ENCODE data around the gene MAP2K5. TPM values are rescaled to one million over a fixed set of nuclear protein-coding genes. Genes with fewer than 3 reads are reported as not detected.

The MAP2K5 gene
- total and polyA plus RNA-seq, 4 donors, result 3.8 to 6.4 (median 5.6) TPM

DNA sequence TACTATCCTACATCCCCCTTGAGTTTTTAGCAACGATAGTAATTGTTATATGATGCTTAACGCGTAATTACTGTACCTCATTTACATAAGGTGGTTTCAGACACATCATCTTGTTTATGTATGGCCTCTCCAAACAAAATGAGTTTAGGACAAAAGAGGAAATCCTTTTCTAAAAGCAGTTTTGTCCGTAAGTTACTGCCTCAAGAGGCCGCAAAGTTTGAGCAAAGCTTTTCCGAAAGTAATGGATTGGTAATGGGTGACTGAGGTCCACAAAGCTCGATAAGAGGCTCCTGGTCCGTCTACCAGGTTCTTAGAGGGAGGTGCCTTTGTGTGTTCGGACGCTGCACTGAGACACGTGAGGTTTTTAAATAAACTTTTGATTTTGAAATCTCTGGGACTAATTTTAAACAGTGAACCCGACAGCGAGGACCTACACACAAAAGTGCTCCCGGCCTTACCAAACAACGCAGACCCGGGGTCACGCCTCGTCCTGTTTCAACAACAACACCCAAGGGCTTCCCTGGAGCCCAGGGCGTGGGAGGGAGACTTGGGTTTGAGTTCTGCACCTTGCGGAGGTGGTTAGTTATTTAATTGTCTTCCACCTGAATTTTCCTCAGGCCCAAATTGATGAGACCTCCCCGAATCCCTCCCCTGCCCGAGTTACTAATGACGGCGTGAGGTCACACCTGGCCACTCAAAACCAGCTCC is 22.0 kb upstream of the MAP2K5 start (continued):
- TF ChIP-seq, protein P1, sequence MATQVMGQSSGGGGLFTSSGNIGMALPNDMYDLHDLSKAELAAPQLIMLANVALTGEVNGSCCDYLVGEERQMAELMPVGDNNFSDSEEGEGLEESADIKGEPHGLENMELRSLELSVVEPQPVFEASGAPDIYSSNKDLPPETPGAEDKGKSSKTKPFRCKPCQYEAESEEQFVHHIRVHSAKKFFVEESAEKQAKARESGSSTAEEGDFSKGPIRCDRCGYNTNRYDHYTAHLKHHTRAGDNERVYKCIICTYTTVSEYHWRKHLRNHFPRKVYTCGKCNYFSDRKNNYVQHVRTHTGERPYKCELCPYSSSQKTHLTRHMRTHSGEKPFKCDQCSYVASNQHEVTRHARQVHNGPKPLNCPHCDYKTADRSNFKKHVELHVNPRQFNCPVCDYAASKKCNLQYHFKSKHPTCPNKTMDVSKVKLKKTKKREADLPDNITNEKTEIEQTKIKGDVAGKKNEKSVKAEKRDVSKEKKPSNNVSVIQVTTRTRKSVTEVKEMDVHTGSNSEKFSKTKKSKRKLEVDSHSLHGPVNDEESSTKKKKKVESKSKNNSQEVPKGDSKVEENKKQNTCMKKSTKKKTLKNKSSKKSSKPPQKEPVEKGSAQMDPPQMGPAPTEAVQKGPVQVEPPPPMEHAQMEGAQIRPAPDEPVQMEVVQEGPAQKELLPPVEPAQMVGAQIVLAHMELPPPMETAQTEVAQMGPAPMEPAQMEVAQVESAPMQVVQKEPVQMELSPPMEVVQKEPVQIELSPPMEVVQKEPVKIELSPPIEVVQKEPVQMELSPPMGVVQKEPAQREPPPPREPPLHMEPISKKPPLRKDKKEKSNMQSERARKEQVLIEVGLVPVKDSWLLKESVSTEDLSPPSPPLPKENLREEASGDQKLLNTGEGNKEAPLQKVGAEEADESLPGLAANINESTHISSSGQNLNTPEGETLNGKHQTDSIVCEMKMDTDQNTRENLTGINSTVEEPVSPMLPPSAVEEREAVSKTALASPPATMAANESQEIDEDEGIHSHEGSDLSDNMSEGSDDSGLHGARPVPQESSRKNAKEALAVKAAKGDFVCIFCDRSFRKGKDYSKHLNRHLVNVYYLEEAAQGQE (IDR thresholded peaks at IDR 0.05), result peak; percentile 78

DNA sequence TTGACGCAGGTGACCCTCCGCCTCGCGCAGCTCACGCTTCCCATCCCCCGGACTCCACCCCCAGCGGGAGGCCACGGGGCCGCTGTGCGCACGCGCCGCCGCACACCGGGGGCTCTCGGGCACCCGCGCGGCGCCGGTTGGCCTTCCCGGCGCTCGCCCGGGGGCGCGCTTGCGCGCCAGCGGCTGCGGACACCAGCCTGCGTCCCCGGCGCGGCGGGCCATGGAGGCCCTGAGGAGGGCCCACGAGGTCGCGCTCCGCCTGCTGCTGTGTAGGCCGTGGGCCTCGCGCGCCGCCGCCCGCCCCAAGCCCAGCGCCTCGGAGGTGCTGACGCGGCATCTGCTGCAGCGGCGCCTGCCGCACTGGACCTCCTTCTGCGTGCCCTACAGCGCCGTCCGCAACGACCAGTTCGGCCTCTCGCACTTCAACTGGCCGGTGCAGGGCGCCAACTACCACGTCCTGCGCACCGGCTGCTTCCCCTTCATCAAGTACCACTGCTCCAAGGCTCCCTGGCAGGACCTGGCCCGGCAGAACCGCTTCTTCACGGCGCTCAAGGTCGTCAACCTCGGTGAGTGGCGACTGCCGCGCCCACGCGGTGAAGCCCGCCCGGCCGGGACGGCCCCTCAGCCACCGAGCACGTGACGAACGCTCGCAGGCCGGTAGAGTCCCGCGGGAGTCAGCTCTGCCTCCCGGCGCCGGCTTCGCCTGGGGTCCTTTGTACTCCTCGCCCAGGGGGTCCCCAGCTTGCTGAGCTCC is 21.3 kb upstream of the MAP2K5 start, which contains the start of gene C15orf61:
Gene C15orf61, plus strand, starts transcription at position 103 of the 754 bp plus-strand sequence. Its CDS starts 118 bp downstream, at position 221.
- H3K27me3 ChIP-seq (ENCODE audit: control insufficient read depth in 4 of 4, insufficient read depth in 4 of 4, low read length in 3 of 4), result no peaks in the 10 kb centered on the region
- peak within 1 kb of the TSS; percentile 69 to 92 for H3K9ac ChIP-seq (ENCODE audit: low read depth in 1 of 2, low read length in 2 of 2)
- DNase-seq (ENCODE audit: low spot score), result peak; percentile 83
- peak; percentile 1 to 6 for TF ChIP-seq RXRA (IDR thresholded peaks at IDR 0.05)
- TF ChIP-seq FOXA2 (IDR thresholded peaks at IDR 0.05), result no peak
- TF ChIP-seq YY1 (IDR thresholded peaks at IDR 0.05), result peak; percentile 11
- no peak for TF ChIP-seq SP1 (IDR thresholded peaks at IDR 0.05)
- TF ChIP-seq RAD21 (IDR thresholded peaks at IDR 0.05), result peak; percentile 2 to 3
- peak within 1 kb of the TSS; percentile 59 to 94 (median 85) for H3K4me3 ChIP-seq (ENCODE audit: low read depth in 1 of 3, low read length in 3 of 3)
- peaks cover 0 to 5% (median 0%) of the 10 kb centered on the region in 4 donors for H3K36me3 ChIP-seq (ENCODE audit: control insufficient read depth in 4 of 4, insufficient read depth in 3 of 4, low read depth in 1 of 4, low read length in 3 of 4)
- H3K4me1 ChIP-seq (ENCODE audit: control insufficient read depth in 4 of 4, insufficient read depth in 4 of 4, low read length in 3 of 4), result peaks cover 0 to 19% (median 7%) of the 10 kb centered on the region in 4 donors
- H3K27ac ChIP-seq (ENCODE audit: low read depth in 1 of 2, low read length in 2 of 2), result peak within 1 kb of the TSS; percentile 88 to 96
- no peaks in the 10 kb centered on the region for H3K9me3 ChIP-seq (ENCODE audit: control insufficient read depth in 4 of 4, low read length in 3 of 4)
- WGBS, result under 1% methylated on average over 94 of the region's 94 CpGs

GRCh38 chr15:67521783-67522568 is 20.5 kb upstream of the MAP2K5 start:
- H3K36me3 ChIP-seq (ENCODE audit: control insufficient read depth in 4 of 4, insufficient read depth in 3 of 4, low read depth in 1 of 4, low read length in 3 of 4), result peaks cover 0 to 4% (median under 1%) of the 10 kb centered on the region in 4 donors
- H3K27me3 ChIP-seq (ENCODE audit: control insufficient read depth in 4 of 4, insufficient read depth in 4 of 4, low read length in 3 of 4), result no peaks in the 10 kb centered on the region
- H3K27ac ChIP-seq (ENCODE audit: low read depth in 1 of 2, low read length in 2 of 2), result peak overlapping the region; percentile 88 to 96
- DNase-seq (ENCODE audit: low spot score), result no peak
- H3K4me1 ChIP-seq (ENCODE audit: control insufficient read depth in 4 of 4, insufficient read depth in 4 of 4, low read length in 3 of 4), result peaks cover 0 to 19% (median 7%) of the 10 kb centered on the region in 4 donors
- no peaks in the 10 kb centered on the region for H3K9me3 ChIP-seq (ENCODE audit: control insufficient read depth in 4 of 4, low read length in 3 of 4)
- peak overlapping the region; percentile 69 to 88 for H3K9ac ChIP-seq (ENCODE audit: low read depth in 1 of 2, low read length in 2 of 2)
- TF ChIP-seq SP1 (IDR thresholded peaks at IDR 0.05), result no peak
- no peak for TF ChIP-seq TAF1 (conservative IDR thresholded peaks at IDR 0.05)
- no peak for TF ChIP-seq HNF4A (conservative IDR thresholded peaks at IDR 0.05)
- peak; percentile 47 for TF ChIP-seq YY1 (IDR thresholded peaks at IDR 0.05)
- TF ChIP-seq RXRA (IDR thresholded peaks at IDR 0.05), result no peak
- TF ChIP-seq EGR1 (IDR thresholded peaks at IDR 0.05; ENCODE audit: low read depth in 2 of 2), result no peak
- no peak for TF ChIP-seq ZBTB33 (IDR thresholded peaks at IDR 0.05)
- WGBS, result under 1% methylated on average over 23 of the region's 23 CpGs
- H3K4me3 ChIP-seq (ENCODE audit: low read depth in 1 of 3, low read length in 3 of 3), result peak overlapping the region; percentile 59 to 94 (median 85)

All from liver (tissue), 9 donors.